Breast epithelium (tissue), 3 donors: Measurements from ENCODE around the gene PPM1L. TPM values are rescaled to one million over a fixed set of nuclear protein-coding genes. Genes with fewer than 3 reads are reported as not detected.

Source experiments
- total RNA-seq, 3 donors: library from RNA; depleted of rRNA; stranded (reverse); fragments of >200 nt; gene quantifications; one replicate each; pipeline ENCODE4 v1.1.0, GENCODE V29; 2016

The PPM1L gene
- total RNA-seq, 3 donors from 2014 or later, result 12.8 to 136 (median 24.6) TPM

Other genes with a start within 250 kb of the PPM1L start
- 10 to 100 TPM; 25.2 to 39.2 (median 35.6) TPM for gene KPNA4, start 190.7 kb upstream of the PPM1L start, total RNA-seq
- gene ARL14, start 79.1 kb upstream of the PPM1L start, total RNA-seq, result not detected